Epithelial cell of prostate (primary cell): ENCODE data around the gene YWHAE.
"Not testable (repeated sequence)": the region's sequence is repeated elsewhere in the genome, so short reads cannot be mapped to it uniquely, and the experiment has no call there.

Experiments
- DNase-seq: peaks from one replicate; pipeline ENCODE4 v3.0.0-alpha.2; 2011; ENCODE audit warnings: low read depth, low spot score
- H3K27ac ChIP-seq: fragments of 450-650 bp; 2 replicates; pipeline ENCODE4 v1.5.1; 2017; ENCODE audit warnings: mild to moderate bottlenecking

YWHAE gene

GRCh38 chr17:1343554-1343953 lies 56.5 kb downstream of the YWHAE start:
- DNase-seq = no peak
- H3K27ac ChIP-seq = no peak overlapping the region

DNA sequence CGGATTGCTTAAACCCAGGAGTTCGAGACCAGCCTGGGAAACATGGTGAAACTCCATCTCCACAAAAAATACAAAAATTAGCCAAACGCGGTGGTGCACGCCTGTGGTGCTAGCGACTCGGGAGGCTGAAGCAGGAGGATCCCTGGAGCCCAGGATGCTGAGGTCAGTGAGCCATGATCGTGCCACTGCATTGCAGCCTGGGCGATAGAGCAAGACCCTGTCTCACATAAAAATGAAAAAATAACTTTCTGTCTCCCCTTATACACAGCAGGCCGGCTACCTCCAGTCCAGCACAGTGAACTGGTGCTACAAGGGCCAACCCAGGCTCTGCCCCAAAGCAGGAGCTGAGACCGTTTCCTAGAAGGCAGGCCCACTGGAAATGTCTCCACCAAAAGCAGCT lies 59.7 kb downstream of the YWHAE start:
- DNase-seq = no peak
- H3K27ac ChIP-seq = no peak overlapping the region

GRCh38 chr17:1331708-1332107 lies 68.3 kb downstream of the YWHAE start:
- H3K27ac ChIP-seq = no peak overlapping the region
- no peak for DNase-seq

GRCh38 chr17:1329745-1330343 lies 70.2 kb downstream of the YWHAE start:
- no peak for DNase-seq
- H3K27ac ChIP-seq = no peak overlapping the region

GRCh38 chr17:1328437-1328836 lies 71.6 kb downstream of the YWHAE start:
- DNase-seq = no peak

DNA sequence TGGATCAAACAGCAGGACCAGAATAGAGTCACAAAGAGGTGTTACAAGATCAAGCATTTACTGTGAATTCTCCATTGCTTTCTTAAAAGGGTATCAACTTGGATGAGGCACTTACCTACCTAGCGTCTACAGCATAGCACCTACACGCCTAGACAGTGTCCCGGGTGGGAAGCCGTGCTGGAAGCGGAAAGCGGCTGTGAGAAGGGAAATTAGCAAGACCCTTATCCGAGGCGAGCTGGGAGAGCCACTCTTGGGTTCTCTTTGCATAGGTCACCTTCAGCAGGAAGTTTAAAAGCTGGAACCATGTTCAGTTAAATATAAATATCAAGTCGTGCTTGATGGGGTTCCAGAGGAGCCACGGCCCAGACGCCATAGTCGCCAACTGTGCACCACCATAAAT lies 74.3 kb downstream of the YWHAE start:
- no peak for DNase-seq
- H3K27ac ChIP-seq = no peak overlapping the region

More at GRCh38 chr17:1328437-1328836, 71.6 kb downstream of the YWHAE start:
- H3K27ac ChIP-seq = no peak overlapping the region

GRCh38 chr17:1324201-1324771 lies 75.7 kb downstream of the YWHAE start:
- H3K27ac ChIP-seq = no peak overlapping the region
- DNase-seq = no peak

GRCh38 chr17:1323336-1323735 lies 76.7 kb downstream of the YWHAE start:
- no peak for DNase-seq
- no peak overlapping the region for H3K27ac ChIP-seq

GRCh38 chr17:1322480-1322879 lies 77.5 kb downstream of the YWHAE start:
- H3K27ac ChIP-seq = no peak overlapping the region
- no peak for DNase-seq

DNA sequence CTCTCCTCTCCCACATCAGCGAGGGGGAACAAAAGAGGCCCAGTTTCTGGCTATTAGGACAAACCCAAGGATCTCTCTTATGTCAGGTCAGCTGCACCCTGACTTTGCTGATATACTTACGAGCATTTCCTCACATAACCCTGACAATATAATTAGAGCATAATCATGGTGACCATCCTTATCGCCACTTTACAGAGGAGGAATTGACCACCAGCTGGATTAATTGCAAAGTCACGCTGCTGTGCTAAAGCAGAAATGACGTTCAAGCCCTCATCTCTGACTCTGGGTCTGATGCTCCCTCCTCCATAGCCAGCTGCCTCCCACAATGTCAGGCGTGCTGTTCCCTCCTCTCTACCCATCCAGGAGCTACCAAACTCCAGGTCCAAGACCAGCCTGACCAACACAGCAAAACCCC lies 78.0 kb downstream of the YWHAE start:
- H3K27ac ChIP-seq = no peak overlapping the region
- no peak for DNase-seq

GRCh38 chr17:1315891-1316403 lies 84.1 kb downstream of the YWHAE start:
- H3K27ac ChIP-seq = no peak overlapping the region
- DNase-seq = no peak

GRCh38 chr17:1315409-1315808 lies 84.6 kb downstream of the YWHAE start:
- DNase-seq = no peak
- no peak overlapping the region for H3K27ac ChIP-seq

GRCh38 chr17:1313270-1314005 lies 86.6 kb downstream of the YWHAE start:
- DNase-seq = no peak
- H3K27ac ChIP-seq = no peak overlapping the region

DNA sequence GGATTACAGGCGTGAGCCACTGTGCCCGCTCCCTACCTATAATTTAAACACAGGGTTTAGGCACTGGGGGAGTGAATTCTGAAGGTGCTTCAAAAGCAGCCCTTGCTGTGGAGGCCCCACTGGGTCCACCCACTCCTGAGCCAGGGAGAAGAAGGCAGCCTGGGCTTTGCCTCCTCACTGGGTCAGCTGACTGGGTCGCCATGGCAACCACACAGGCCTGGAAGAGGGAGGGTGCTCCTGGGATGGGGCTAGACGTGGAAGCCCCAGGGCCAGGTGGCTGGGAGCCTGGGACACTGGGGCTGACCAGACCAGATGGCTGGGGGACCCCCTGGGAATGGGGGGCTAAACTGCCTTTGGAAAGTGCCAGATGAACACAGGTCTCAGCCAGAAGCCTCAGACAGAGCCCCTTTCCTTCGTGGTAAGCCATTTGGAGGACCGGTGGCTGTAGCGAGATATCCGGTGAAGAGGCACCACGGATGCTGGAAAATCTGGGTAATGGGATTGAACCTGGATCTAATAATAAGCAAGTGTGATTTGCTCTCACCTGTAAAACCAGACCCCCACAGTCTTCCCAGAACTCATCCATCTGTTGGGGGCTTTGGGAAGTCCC lies 87.7 kb downstream of the YWHAE start:
- DNase-seq = no peak

GRCh38 chr17:1307829-1308228 lies 92.2 kb downstream of the YWHAE start:
- not testable (repeated sequence) for DNase-seq, H3K27ac ChIP-seq

More for the DNA sequence above, 87.7 kb downstream of the YWHAE start:
- no peak overlapping the region for H3K27ac ChIP-seq

- no peak overlapping the region for H3K27ac ChIP-seq
- DNase-seq = no peak
Observed at GRCh38 chr17:1304962-1305563, 95.0 kb downstream of the YWHAE start.

DNA sequence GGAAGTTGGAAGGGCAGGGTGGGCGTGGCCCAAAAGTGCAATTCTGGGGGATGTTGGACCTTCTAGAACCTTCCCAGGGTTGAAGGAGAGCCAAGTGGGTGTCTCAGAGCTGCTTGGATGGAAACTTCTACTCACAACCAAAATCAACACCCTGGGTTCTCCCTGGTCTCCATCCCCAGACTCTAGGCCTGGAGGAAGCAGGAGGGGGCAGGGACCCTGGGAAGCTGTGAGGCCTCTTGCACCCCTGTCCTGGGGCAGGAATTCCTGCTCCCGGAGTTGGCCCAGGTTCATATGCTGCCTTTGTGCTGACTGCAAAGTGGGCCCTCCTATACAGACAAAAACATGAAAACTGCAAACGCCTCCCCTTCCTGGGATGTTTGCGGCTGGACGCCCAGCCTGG lies 95.5 kb downstream of the YWHAE start:
- H3K27ac ChIP-seq = no peak overlapping the region
- no peak for DNase-seq

- H3K27ac ChIP-seq = no peak overlapping the region
- DNase-seq = no peak
Observed at GRCh38 chr17:1302761-1303160, 97.3 kb downstream of the YWHAE start.

DNA sequence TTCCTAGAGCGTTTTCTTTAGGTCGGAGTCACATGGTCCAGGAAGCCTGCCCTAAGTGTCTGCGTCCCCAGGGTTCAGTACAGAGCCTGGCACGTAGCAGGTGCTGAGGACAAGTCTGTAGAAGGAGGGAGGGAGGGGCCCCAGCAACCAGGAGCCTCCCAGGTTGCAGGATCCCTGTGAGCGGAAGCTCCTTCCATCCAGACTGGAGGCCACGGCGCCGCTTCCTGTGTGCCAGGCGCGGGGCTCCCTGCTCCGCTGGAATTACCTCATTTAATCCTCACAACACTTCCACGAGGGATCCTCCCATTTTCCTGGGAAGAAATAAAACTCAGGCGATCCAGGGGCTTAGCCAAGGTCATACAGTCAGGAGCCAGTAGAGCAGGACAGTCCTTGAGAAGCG lies 98.5 kb downstream of the YWHAE start:
- H3K27ac ChIP-seq = no peak overlapping the region
- DNase-seq = no peak

DNA sequence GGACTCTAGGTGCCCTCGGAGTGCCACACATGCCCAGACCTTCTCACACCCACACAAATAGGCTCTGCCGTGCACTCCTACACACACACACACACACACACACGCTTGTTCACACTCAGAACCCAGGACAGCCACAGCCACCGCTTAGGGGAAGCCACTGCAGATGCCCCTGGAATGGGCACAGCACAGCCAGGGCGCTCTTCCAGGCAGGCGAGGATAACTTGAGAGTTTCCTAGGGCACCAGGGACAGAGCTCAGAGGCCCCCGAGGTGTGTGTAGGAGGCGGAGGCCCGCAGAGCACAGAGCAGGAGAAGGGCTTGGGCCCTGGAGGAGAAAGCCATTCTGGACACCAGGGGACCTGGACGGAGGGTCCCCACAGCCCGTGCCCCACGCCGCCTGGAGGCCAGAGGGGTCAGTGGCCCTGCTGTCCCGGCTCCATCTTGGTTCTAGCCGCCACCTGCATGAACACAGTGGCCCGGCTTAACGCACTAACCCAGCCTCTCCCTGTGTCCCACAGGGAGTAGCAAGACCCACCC lies 99.6 kb downstream of the YWHAE start:
- no peak overlapping the region for H3K27ac ChIP-seq
- DNase-seq = no peak
